Measurements from ENCODE around the gene UGT1A7. TPM values are rescaled to one million over a fixed set of nuclear protein-coding genes. Genes with fewer than 3 reads are reported as not detected.

The UGT1A7 gene
- total and polyA plus RNA-seq, 2 donors from 2014 or later: 0.35 to 1.3 TPM

DNA sequence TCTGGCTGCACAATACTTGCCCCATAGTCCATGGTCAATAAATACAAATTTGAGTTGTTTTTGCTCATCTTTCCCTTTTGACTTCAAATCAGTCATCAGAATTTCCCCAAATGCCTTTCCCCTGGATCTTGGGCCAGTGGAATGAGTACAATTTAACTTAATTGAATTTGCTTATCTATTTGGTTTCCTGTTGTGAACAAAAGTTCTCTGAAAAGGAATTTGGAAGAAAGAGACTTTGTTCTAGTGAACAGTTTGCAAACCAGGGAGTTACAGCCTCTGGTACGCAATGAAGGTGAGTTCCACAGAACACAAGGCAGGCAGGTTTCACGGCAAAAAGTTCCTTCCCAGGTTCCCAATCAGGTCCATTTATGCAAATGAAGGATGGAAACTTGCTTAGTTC lies 77.1 kb downstream of the UGT1A7 start:
- FAIRE-seq: no peak
- H3K27ac ChIP-seq (ENCODE audit: low read depth in 2 of 2, low read length in 2 of 2): no peak overlapping the region
- H3K4me3 ChIP-seq (ENCODE audit: low read length in 3 of 3): no peak overlapping the region
- H3K4me1 ChIP-seq (ENCODE audit: control insufficient read depth in 2 of 3, insufficient read depth in 2 of 3, low read depth in 1 of 3, low read length in 3 of 3): peaks cover 0 to 2% (median 0%) of the 10 kb centered on the region in 3 donors
- H3K36me3 ChIP-seq (ENCODE audit: control insufficient read depth in 2 of 3, insufficient read depth in 3 of 3, low read length in 3 of 3): no peaks in the 10 kb centered on the region
- intact Hi-C loops (cut with DNase I): no loop called here
- no peaks in the 10 kb centered on the region for H3K9me3 ChIP-seq (ENCODE audit: control insufficient read depth in 2 of 3, insufficient read depth in 1 of 3, low read length in 3 of 3)
- H3K27me3 ChIP-seq (ENCODE audit: control insufficient read depth, insufficient read depth, low read length): no peaks in the 10 kb centered on the region
- TF ChIP-seq, protein P1, sequence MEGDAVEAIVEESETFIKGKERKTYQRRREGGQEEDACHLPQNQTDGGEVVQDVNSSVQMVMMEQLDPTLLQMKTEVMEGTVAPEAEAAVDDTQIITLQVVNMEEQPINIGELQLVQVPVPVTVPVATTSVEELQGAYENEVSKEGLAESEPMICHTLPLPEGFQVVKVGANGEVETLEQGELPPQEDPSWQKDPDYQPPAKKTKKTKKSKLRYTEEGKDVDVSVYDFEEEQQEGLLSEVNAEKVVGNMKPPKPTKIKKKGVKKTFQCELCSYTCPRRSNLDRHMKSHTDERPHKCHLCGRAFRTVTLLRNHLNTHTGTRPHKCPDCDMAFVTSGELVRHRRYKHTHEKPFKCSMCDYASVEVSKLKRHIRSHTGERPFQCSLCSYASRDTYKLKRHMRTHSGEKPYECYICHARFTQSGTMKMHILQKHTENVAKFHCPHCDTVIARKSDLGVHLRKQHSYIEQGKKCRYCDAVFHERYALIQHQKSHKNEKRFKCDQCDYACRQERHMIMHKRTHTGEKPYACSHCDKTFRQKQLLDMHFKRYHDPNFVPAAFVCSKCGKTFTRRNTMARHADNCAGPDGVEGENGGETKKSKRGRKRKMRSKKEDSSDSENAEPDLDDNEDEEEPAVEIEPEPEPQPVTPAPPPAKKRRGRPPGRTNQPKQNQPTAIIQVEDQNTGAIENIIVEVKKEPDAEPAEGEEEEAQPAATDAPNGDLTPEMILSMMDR (IDR thresholded peaks at IDR 0.05; ENCODE audit: borderline replicate concordance, extremely low read depth, insufficient read depth): no peak
- DNase-seq: no peak
- no peak overlapping the region for H3K9ac ChIP-seq (ENCODE audit: low read length in 3 of 3)

DNA sequence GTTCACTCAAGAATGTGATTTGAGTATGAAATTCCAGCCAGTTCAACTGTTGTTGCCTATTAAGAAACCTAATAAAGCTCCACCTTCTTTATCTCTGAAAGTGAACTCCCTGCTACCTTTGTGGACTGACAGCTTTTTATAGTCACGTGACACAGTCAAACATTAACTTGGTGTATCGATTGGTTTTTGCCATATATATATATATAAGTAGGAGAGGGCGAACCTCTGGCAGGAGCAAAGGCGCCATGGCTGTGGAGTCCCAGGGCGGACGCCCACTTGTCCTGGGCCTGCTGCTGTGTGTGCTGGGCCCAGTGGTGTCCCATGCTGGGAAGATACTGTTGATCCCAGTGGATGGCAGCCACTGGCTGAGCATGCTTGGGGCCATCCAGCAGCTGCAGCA lies 78.3 kb downstream of the UGT1A7 start, which contains the start of gene UGT1A1:
Gene UGT1A1, plus strand, starts transcription at position 228 of the 400 bp plus-strand sequence. Its CDS starts 18 bp downstream, at position 246.
- H3K27ac ChIP-seq (ENCODE audit: low read depth in 2 of 2, low read length in 2 of 2): peak within 1 kb of the TSS in 1 of 2 donors; percentile 16
- peaks cover 0 to 2% (median 0%) of the 10 kb centered on the region in 3 donors for H3K4me1 ChIP-seq (ENCODE audit: control insufficient read depth in 2 of 3, insufficient read depth in 2 of 3, low read depth in 1 of 3, low read length in 3 of 3)
- no peaks in the 10 kb centered on the region for H3K9me3 ChIP-seq (ENCODE audit: control insufficient read depth in 2 of 3, insufficient read depth in 1 of 3, low read length in 3 of 3)
- DNase-seq: no peak
- intact Hi-C loops (cut with DNase I): no loop called here
- no peak for FAIRE-seq
- H3K36me3 ChIP-seq (ENCODE audit: control insufficient read depth in 2 of 3, insufficient read depth in 3 of 3, low read length in 3 of 3): no peaks in the 10 kb centered on the region
- no peak within 1 kb of the TSS for H3K4me3 ChIP-seq (ENCODE audit: low read length in 3 of 3)
- TF ChIP-seq, protein P1 (IDR thresholded peaks at IDR 0.05; ENCODE audit: borderline replicate concordance, extremely low read depth, insufficient read depth): no peak
- no peaks in the 10 kb centered on the region for H3K27me3 ChIP-seq (ENCODE audit: control insufficient read depth, insufficient read depth, low read length)
- no peak within 1 kb of the TSS for H3K9ac ChIP-seq (ENCODE audit: low read length in 3 of 3)

DNA sequence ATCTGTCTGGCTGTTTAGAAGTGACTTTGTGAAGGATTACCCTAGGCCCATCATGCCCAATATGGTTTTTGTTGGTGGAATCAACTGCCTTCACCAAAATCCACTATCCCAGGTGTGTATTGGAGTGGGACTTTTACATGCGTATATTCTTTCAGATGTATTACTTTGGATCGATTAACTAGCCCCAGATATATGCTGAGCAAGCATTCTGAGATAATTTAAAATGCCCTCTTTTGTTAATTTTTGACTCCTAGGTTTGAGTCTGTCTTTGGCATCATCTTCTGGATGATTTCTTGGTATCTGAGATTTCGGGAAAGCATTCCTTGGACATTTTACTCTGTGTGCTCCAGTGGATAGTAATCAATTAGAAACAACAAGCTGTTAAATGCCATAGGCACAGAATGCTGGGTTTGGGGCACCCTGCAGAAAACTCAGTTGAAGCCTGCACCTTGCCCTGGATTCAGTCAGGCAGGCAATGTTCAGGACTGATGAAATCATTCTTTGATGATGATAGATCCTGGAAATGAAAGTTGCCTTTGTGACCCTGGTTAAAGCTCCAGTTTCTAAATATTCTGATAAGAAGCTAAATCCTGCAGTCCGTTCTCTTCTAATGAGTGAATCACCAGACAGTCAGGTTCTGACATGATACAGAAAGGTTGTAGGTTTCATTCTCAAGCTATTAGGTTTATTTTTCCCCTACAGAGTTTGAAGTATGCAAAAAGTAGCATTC lies 79.5 kb downstream of the UGT1A7 start:
- FAIRE-seq (no peak), DNase-seq (no peak)
- Histone ChIP-seq H3K27ac (ENCODE audit: low read depth in 2 of 2, low read length in 2 of 2) (peak overlapping the region in 1 of 2 donors; percentile 44), H3K4me1 (ENCODE audit: control insufficient read depth in 2 of 3, insufficient read depth in 2 of 3, low read depth in 1 of 3, low read length in 3 of 3) (peaks cover 0 to 2% (median 0%) of the 10 kb centered on the region in 3 donors), H3K9me3 (ENCODE audit: control insufficient read depth in 2 of 3, insufficient read depth in 1 of 3, low read length in 3 of 3) (no peaks in the 10 kb centered on the region), H3K27me3 (ENCODE audit: control insufficient read depth, insufficient read depth, low read length) (no peaks in the 10 kb centered on the region), H3K9ac (ENCODE audit: low read length in 3 of 3) (no peak overlapping the region), H3K4me3 (ENCODE audit: low read length in 3 of 3) (no peak overlapping the region), H3K36me3 (ENCODE audit: control insufficient read depth in 2 of 3, insufficient read depth in 3 of 3, low read length in 3 of 3) (no peaks in the 10 kb centered on the region)
- intact Hi-C loops (cut with DNase I): no loop called here
- TF ChIP-seq, protein P1 (IDR thresholded peaks at IDR 0.05; ENCODE audit: borderline replicate concordance, extremely low read depth, insufficient read depth): no peak
